GM08714 (cell line): ENCODE measurements around the gene SLC9A2.

Experiments used
- H3K4me3 ChIP-seq: fragments of 200-500 bp; sonication (Bioruptor generic); 2 replicates; pipeline ENCODE4 v1.5.1; 2014; ENCODE audit warnings: mild to moderate bottlenecking, low read length, inconsistent platforms
- ZNF274 ChIP-seq: IDR thresholded peaks from 2 replicates; pipeline ENCODE4 v1.6.1; 2012; ENCODE audit warnings: mild to moderate bottlenecking, low read depth, low read length

Gene SLC9A2

GRCh38 chr2:102601730-102602129 is 17.6 kb upstream of the SLC9A2 start:
- no peak overlapping the region for H3K4me3 ChIP-seq
- TF ChIP-seq ZNF274, result no peak

DNA sequence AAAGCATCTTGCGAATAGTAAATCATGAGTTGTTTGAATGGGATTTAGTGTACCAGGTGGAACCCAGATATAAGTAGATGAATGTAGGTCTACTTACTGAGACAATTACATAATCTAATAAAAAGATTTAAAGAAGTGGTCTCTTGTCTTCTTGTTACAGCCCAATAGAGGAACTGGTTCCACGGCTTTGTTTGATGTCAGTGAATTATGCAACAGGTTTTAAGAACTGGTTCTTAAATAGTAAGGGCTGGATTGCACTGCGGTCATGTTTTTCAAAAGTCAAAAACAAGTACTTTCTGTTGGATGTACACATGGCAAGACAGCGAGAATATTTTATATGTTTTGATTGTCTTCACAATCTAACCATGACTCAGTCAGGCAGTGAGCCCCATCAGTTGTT is 15.4 kb upstream of the SLC9A2 start:
- no peak overlapping the region for H3K4me3 ChIP-seq
- TF ChIP-seq ZNF274, result no peak

GRCh38 chr2:102604769-102605168 is 14.6 kb upstream of the SLC9A2 start:
- no peak for TF ChIP-seq ZNF274
- no peak overlapping the region for H3K4me3 ChIP-seq

DNA sequence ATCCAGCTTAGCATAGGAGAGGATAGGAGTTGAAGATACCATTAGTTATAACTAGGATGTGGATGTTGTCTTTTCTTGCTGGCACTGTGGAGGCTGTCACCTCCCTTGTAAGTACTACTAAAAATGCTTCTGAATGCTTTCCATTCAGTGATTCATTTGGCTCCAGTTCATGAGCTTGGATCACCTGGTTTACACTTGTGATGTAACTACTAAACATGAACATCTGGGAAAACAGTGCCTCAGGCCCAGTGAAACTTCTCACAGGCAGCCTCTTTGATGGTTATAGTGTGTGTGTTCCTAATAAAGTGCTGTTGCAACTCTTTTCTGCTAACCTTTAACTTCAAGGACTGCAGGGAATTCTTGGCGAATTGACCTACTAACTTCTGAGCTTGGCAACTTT is 13.0 kb upstream of the SLC9A2 start:
- TF ChIP-seq ZNF274, result no peak
- no peak overlapping the region for H3K4me3 ChIP-seq

DNA sequence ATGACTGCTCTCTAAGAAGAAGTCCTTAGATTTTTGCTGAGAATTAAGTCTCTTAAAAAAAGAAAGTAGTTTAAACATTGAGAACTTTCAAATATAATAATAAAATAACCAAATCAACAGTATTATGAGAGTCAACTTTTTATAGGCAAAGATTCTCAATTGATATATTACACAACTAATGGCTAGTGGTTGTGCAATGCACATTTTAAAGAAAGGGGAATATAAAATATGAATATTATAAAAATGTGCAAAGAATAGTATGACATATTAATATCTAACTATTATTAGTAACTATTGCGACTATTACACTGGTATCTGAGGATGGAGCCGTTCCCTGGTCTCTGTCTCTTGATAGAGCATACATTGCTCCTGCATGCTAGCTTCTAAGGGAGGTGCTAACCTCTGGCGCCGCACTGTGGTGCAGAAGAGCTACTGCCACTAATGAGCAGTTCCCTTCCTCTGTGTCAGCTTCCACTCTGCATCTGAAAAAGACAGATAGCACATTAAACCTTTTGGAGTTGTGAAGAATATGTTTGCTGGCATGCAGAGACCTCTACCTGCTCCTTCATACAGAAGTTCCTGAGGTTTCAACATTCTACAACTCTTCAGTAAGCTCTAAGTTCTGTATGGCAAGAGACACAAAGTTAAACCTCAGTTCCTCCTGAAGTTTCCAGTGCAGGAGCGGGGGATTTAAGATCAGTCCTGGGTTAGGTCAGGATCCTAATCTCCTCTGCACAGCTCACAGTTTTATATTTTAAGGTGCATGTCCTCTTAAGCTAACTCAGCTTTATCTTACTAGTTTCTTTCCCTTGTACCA is 3.5 kb upstream of the SLC9A2 start:
- H3K4me3 ChIP-seq, result no peak overlapping the region
- no peak for TF ChIP-seq ZNF274

GRCh38 chr2:102618452-102619413 is 620 bp upstream of the SLC9A2 start:
- peak overlapping the region; percentile 7; the same call in 1 of the 2 replicates for H3K4me3 ChIP-seq
- no peak for TF ChIP-seq ZNF274

DNA sequence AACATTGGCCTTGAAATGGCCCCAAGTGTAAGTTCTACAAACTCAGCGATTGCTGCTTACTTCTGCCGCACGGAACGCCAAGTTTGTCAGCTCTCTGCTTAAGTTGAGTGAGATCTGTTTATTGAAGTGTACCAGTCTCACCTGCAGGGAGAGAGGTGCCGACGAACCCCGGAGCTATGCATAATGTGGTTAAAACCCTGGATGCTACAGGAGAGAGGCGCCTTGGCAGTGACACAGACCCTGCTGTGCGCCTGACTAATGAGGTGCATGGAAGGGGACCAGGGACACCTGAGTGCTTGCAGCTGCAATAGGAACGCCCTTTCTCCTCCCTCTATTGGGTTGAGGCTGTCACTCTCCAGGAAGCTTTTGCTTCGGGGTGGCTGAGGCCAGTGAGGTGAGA is 979 bp downstream of the SLC9A2 start:
- no peak overlapping the region for H3K4me3 ChIP-seq
- no peak for TF ChIP-seq ZNF274

GRCh38 chr2:102621630-102622029 is 2.3 kb downstream of the SLC9A2 start:
- no peak overlapping the region for H3K4me3 ChIP-seq
- TF ChIP-seq ZNF274, result no peak

- H3K4me3 ChIP-seq, result no peak overlapping the region
- no peak for TF ChIP-seq ZNF274
Observed at GRCh38 chr2:102622646-102623045, 3.3 kb downstream of the SLC9A2 start.

DNA sequence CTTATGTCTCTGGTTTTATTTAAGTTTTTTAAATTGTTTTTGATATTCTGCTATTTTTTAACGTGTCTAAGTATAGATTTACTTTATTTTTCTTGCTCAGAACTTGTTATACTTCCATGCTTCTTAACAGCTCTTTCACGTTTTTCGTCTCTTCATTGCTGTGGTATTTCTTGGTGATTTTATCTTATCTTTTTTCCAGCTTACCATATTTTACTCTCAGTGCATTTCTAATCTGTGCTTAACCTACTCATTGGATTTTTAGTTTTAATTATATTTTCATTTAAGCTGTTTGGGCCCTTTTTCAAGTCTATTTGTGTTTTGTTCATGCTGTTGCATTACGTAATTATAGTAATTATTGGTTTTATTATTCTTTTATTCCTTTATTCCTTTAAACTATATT is 11.1 kb downstream of the SLC9A2 start:
- TF ChIP-seq ZNF274, result no peak

DNA sequence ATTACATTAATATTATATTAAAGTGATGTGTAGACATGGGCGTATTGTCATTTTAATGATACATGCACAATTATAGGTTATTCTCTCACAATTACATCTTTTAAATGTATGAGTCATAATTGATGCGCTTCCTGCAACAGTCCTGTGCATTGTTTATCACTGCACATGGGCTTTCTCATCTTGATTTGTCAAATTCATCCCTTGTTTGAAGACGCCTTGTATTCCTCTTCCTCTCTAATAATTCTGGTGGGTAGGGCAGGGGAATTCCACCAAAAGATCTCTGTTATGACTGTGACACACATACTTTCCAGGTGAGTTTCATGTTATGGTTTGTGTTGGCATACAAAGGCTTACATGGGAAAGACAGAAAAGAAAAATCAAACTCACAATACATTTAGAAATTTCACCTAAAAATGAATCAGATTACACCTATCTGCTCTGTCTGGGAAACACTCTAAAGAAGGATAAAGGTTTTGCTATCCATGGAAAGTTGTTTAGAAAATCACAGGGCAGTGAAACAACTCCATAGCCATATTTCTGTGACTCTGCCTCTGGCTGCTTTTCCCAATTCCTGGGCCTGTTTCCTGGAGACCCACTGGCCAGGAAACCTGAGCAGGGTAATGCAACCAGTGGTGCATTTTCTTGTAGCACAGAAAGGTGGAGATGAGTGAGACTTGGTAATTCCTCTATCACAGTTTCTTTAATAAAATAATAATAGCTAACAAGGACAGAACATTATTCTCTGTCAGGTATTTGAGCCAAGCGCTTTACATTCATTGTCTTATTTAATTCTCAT is 13.2 kb downstream of the SLC9A2 start:
- no peak overlapping the region for H3K4me3 ChIP-seq

More for the DNA sequence above, 11.1 kb downstream of the SLC9A2 start:
- H3K4me3 ChIP-seq, result no peak overlapping the region

DNA sequence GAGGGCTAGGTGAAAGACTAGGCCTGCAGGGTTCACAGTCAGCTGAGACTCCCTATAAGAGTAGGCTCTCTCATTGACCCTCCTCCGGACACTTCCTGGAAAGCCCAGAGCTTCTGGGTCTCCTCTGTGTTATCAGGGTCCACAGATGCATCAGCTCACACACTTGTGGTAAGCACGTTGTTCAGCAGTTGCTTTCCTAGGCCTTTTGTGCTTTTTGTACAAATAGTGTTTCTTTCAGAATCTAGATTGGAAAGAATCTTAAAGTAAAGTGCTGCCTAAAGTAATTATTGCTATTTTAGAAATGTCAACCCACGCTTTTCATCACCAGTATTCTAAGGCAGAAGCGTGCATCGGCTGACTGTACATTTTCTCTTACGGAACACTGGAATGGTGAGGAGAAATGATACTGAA is 15.5 kb downstream of the SLC9A2 start:
- H3K4me3 ChIP-seq, result no peak overlapping the region
- TF ChIP-seq ZNF274, result no peak

More for the DNA sequence above, 13.2 kb downstream of the SLC9A2 start:
- no peak for TF ChIP-seq ZNF274

GRCh38 chr2:102635317-102635716 is 16.0 kb downstream of the SLC9A2 start:
- TF ChIP-seq ZNF274, result no peak
- no peak overlapping the region for H3K4me3 ChIP-seq
